ENCODE results near the gene IL17C. TPM values are rescaled to one million over a fixed set of nuclear protein-coding genes. Genes with fewer than 3 reads are reported as not detected.

Gene IL17C, protein sequence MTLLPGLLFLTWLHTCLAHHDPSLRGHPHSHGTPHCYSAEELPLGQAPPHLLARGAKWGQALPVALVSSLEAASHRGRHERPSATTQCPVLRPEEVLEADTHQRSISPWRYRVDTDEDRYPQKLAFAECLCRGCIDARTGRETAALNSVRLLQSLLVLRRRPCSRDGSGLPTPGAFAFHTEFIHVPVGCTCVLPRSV
- not detected in 2 replicates for total RNA-seq (2014; rRNA removed; shearing (Covaris generic))

DNA sequence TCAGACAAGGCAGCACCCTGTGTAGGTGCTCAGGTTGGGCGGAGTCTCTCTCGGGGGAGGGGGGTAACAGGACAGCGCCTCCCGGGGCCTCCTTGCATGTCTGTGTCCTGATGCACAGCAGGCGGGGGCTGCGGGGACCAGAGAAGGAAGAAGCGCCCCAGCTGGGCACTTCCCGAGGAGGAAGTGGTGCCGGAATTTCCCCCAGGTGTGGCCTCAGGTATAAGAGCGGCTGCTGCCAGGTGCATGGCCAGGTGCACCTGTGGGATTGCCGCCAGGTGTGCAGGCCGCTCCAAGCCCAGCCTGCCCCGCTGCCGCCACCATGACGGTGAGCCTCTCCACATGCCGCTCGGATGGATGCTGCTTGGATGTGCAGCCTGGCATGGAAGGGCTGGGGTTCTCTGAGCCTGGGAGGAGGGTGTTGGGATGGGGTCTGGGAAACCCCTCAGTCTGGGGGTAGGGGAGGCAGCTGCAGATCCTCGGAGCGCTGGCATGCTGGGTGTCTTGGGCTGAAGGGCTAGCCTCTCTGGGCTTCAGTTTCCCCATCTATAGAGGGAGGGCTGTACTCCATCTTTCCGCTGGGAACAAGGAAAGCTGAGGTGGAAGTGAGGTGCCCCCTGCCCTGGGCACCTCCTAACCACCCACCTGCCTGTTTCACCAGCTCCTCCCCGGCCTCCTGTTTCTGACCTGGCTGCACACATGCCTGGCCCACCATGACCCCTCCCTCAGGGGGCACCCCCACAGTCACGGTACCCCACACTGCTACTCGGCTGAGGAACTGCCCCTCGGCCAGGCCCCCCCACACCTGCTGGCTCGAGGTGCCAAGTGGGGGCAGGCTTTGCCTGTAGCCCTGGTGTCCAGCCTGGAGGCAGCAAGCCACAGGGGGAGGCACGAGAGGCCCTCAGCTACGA lies at the start of gene IL17C:
TSS of gene IL17C (plus strand) at position 250 of the 908 bp plus-strand sequence. CDS start at position 320, 70 bp downstream.
- DNase-seq (ENCODE audit: low read depth) = no peak

DNA sequence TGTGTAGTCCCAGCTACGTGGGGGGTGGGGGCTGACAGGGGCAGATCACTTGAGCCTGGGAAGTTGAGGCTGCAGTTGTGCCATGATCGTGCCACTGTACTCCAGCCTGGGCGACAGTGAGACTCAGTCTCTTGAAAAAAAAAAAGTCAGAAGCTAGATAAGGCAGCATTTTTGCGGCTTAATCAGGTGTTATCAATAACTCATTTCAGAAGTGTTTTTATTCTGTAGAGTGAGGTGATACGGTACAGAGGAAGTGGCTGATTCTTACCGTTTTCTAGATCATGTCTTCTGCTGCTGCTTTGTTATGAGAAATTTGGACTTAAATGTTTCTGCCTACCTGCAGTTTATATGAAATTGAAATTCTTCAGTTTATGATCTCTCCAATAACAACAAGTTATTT lies 49.6 kb upstream of the IL17C start:
- no peak for DNase-seq (ENCODE audit: low read depth)

GRCh38 chr16:88589441-88589840 lies 48.9 kb upstream of the IL17C start:
- no peak for DNase-seq (ENCODE audit: low read depth)

DNA sequence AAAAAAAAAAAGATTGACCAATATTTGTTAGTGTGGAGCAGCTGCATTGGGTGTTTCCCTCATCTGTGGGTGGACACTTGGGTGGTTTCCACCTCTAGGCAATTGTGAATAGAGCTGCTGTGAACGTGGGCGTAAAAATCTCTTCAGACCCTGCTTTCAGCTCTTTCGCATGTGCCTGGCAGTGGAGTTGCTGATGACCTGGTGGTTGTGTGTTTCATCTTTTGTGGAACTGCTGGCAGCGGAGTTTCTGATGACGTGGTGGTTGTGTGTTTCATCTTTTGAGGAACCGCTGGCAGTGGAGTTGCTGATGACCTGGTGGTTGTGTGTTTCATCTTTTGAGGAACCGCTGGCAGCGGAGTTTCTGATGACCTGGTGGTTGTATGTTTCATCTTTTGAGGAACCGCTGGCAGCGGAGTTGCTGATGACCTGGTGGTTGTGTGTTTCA lies 46.8 kb upstream of the IL17C start:
- DNase-seq (ENCODE audit: low read depth) = no peak

GRCh38 chr16:88593061-88593460 lies 45.3 kb upstream of the IL17C start:
- DNase-seq (ENCODE audit: low read depth) = no peak

GRCh38 chr16:88593489-88593888 lies 44.9 kb upstream of the IL17C start:
- DNase-seq (ENCODE audit: low read depth) = no peak

DNA sequence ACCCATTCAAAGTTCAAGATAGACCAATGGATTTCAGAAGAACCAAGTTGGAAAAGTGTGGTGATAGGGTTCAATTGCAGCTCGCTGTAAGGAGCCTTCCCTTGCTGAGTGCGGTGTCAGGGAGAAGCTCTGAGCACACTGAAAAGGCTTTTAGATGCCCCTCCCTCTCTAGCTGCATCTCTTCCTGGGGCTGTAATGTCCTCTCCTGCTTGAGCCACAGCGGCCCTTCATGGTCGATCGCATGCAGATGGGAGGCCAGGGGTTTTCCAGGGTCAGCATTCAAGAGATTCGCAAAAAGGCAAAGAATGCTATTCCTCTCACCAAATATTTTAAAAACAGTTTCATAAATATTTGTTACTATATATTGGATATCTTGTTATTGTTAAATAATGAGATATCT lies 44.5 kb upstream of the IL17C start:
- DNase-seq (ENCODE audit: low read depth) = no peak

- DNase-seq (ENCODE audit: low read depth) = no peak
Measured at GRCh38 chr16:88595101-88595500, 43.3 kb upstream of the IL17C start.

DNA sequence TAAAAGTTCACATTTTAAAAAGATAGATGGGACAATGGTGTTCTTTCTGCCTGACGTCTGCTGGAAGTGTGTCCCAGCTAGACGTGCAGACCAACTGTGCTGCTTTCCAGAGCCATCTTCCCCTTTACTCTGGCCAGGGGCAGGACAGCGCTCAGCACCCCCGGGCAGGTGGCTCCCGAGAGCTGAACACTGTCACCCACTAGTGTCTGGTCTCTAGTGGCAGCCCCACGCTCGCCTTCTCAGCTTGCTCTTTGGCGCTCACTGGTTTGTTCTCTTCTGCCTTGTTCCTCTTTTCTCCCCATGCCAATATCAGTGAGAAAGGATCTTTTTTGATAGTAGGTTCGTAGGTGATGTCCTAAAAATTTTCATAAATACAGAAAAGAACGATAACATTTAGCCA lies 42.5 kb upstream of the IL17C start:
- DNase-seq (ENCODE audit: low read depth) = no peak

GRCh38 chr16:88596483-88596882 lies 41.9 kb upstream of the IL17C start:
- DNase-seq (ENCODE audit: low read depth) = no peak

GRCh38 chr16:88597856-88598491 lies 40.4 kb upstream of the IL17C start:
- DNase-seq (ENCODE audit: low read depth) = no peak

GRCh38 chr16:88599092-88599733 lies 39.2 kb upstream of the IL17C start:
- no peak for DNase-seq (ENCODE audit: low read depth)

DNA sequence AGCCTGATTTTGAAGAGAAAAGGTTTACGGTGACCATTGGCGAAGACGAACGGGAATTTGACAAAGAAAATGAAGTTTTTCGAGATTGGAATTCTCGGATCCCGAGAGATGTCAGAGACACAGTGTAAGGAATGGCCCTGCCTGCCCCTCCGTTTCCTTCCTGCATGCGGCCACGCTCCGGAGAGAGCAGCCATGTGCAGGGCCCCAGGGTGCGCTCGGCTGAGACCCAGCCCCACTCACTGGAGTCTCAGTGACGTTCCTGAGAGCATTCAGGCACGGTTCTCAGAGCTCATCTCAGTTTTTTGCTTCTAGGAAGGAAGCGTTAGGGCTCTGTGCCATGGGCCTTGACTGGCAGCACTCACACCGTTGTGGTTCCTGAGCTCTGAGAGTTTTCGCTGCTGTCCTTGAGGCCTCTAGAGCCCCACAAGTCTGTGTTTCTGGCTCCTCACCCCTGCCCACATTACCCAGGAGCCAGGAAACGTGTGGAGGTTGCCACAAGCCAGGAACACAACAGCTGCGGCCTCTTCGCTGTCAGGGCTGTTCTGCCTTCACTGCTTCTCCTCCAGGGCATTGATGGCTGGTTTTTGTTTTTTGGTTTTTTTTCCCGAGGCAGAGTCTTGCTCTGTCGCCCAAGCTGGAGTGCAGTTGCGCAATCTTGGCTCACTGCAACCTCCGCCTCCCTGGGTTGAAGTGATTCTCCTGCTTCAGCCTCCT lies 38.4 kb upstream of the IL17C start:
- DNase-seq (ENCODE audit: low read depth) = no peak

DNA sequence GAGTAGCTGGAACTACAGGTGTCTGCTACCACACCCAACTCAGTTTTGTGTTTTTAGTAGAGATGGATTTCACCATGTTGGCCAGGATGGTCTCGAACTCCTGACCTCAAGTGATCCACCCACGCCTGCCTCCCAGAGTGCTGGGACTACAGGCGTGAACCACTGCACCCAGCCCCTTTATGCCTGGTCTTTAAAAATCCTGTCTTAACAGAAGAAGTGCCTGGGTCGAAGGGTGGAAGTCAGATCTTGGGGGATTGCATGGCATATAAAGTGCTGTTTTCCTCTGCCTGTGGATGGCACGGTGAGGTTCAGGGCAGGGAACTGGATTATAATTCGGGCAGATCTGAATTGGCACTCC lies 37.9 kb upstream of the IL17C start:
- DNase-seq (ENCODE audit: low read depth) = no peak

DNA sequence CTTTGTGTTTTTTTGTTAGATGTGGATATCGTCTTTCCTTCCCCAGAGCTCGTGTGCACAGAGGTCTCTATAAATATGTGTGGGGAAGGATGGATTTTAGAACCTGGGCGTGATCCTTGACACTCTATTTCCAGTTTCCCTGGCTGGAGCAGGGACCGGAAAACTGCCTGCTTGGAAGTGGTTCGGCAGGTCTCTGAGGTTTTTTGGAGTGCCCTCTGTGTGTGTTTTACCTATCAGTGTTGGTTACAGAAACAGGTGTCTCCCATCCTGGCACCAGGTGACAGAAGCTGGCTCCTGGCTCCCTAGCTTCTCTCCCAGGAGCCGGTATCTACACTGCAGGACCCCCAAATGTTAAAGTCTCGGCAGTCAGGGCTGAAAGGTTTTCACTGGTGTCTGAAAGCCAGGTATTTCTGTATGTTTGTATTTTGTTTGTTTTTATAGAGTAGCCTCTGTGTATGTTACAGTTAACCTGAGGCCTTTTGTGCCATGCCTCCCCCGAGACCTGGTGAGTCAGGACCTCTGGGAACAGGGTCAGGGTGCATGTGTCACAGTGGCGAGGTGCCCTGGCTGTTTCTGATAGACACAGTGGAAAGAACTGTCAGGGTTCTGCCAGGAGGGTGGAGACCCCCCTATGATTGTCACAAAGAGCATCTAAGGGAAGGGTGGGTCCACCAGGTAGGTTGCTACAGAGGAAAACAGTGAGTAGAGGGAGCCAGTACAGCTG lies 36.9 kb upstream of the IL17C start:
- DNase-seq (ENCODE audit: low read depth) = no peak

- no peak for DNase-seq (ENCODE audit: low read depth)
Measured at GRCh38 chr16:88602091-88602490, 36.3 kb upstream of the IL17C start.

DNA sequence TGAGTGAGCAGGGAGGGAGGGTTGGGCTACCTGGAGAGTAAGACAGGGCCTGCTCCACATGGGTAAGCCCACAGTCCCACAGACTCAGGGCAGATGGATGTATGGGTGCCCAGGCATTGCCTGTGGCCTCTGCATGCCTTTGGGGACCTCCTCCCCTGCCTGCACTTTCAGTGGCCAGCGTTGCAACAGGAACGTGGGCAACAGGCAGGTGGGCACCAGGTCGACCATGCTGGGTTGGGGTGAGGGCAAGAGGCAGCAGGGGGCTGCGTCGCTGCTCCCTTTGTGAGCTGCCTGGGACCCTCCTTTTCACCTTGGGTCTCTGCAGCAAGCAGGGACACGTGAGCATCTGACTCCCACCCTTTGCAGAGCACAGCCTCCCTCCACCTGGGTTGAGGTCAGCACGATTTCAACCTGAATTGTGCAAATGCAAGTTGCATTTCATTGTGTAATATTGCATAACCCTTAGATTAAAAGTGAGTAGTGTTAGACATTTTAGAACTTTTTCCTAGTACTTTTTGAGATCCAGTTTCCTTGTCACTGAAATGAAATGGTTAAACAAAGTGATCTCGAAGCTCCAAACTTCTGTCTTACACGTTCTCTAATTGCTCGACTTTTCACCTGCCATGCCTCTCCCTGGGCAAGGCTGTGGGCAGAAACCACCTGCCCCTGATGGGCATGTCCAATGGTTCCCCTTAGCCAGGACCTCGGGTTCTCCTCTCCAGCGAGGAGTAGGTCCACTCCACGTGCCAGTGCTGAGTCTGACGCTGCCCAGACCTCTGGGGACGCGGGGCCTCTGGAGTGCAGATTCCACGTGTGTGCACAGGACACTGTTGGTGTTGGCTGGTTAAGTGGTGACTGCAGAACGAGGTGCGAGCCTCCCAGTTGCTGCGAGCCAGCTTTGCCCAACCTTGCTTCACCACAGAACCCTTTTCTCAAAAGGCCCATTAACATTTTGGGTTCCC lies 32.9 kb upstream of the IL17C start:
- DNase-seq (ENCODE audit: low read depth) = no peak

DNA sequence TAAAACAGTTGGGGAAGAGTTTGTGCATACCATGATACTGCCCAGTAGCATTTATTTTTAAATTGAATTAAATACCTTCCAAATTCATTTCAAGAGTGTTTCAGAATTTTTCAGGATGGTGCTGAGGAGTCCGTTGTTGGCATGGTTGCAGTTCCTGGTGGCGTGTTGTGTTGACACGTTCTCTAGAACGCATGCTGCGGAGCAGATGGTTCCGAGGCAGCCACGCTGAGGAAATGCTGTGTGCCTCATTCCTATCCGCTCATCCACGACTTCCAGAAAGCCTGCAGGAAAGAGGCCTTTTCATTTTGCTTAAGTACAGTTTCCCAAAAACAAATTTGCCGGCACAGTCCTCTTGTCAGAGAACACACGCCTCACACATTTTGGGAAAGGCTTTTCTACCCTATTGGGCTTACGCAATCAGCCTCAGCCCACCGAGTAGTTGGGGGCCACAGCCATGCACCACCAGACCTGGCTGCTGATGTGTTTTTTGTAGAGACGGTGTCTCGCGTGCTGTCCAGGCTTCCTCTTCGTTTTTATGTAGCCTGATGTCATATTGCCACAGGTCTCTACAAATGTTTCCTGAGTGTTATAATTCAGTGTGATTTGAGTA lies 32.1 kb upstream of the IL17C start:
- no peak for DNase-seq (ENCODE audit: low read depth)

GRCh38 chr16:88608076-88608475 lies 30.3 kb upstream of the IL17C start:
- DNase-seq (ENCODE audit: low read depth) = no peak
